ENCODE data around the gene GLYR1.

GRCh38 chr16:4780235-4780634 lies 66.9 kb downstream of the GLYR1 start:
- no peak for TF ChIP-seq CTCF (IDR thresholded peaks at IDR 0.05)
- TF ChIP-seq POLR2A (IDR thresholded peaks at IDR 0.05) = no peak
